GM21786 (cell line): Measurements from ENCODE around the gene JTB.
"Not testable (repeated sequence)": the region's sequence is repeated elsewhere in the genome, so short reads cannot be mapped to it uniquely, and the experiment has no call there.

Experiments
- ATAC-seq: cut with Tn5 transposase; IDR thresholded peaks from one replicate; pipeline ENCODE4 v1.9.1; 2021; ENCODE audit not compliant: unreplicated experiment

Gene JTB

DNA sequence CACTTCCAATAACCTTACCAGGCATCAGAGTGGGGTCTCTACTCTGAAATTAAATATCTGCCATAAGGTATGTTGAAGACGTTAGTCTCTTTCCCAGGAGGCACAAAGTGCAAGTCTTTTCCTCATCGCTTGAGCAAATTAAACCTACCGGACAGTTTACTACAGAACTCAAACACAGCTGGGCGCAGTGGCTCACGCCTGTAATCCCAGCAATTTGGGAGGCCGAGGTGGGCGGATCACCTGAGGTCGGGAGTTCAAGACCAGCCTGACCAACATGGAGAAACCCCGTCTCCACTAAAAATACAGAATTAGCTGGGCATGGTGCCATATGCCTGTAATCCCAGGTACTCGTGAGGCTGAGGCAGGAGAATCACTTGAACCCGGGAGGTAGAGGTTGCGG lies 1.6 kb upstream of the JTB start:
- not testable (repeated sequence) for ATAC-seq

DNA sequence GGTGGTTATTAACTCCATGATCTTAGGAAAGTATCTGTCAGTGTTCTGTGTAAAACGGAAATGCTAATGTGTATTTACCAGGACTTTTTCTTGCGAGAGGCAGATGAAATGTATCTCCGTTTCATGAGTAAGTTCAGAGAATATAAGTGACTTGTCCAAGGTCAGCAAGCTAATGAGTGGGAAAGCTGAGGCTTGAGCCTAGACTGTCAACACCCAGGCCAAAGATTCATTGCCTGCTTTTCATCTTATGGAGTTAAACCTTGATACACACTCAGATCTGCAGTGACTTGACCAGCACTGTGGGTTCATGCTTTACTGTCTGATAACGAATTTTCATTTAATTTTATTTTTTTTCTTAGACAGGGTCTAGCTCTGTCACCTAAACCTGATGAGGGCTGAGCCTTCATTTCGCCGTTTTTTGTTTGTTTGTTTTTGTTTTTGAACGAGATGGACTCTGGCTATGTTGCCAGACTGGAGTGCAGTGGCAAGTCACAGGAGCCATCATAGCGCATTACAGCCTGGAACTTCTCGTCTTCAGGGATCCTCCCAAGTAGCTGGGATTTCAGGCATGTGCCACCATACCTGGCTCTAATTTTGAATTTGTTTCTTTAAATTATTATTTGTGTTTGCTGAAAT lies 918 bp upstream of the JTB start:
- no peak for ATAC-seq

DNA sequence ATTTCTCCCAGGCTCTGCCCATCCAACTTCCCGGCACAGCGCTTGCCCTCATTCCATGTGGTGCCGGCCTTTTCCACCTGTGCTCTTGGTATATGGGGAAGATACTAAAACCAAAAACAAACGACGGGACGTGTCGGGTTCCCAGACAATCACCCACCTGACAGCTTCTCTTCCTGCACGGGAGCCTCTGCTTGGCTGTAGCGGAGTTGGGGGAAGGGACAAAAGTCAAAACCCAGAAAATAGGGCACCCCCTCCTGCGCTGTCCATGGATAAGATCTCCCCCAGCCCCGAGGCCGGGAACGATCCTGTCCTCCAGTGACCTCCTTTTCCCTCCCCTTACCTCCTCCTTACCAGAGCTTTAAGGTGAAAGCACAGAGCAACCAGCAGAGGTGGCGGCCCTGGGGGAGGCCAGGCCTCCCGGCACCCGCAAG lies 640 bp downstream of the JTB start:
- no peak for ATAC-seq

DNA sequence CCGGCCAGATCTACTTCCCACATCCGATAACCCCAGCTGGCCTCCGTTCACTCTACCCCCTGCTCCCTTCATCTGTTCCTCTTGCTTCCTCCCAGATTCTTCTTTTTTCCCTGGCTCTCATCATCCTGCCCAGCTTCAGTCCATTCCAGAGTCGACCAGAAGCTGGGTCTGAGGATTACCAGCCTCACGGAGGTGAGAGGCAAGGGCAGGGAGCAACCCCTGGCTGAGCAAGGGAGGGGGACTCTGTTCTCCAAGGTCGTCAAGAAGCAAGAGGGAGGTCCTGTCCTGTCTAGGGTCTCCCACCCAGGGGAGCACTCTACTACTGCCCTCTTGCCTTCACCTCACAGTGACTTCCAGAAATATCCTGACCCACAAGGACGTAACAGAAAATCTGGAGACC lies 3.9 kb downstream of the JTB start:
- ATAC-seq = no peak

DNA sequence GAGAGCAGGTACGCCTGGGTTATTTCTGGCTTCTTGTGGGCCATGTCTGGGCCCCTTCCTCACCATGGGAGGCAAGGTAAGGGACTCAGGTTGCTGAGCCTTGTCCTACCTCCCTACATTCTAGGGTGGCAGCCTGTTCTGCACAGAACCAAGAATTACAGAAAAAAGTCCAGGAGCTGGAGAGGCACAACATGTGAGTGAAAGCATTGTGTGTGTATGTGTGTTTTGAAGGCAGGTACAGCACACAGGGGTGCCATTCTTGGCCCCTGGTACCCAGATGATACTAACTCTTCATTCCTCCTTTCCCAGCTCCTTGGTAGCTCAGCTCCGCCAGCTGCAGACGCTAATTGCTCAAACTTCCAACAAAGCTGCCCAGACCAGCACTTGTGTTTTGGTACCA lies 4.4 kb downstream of the JTB start:
- ATAC-seq = no peak

DNA sequence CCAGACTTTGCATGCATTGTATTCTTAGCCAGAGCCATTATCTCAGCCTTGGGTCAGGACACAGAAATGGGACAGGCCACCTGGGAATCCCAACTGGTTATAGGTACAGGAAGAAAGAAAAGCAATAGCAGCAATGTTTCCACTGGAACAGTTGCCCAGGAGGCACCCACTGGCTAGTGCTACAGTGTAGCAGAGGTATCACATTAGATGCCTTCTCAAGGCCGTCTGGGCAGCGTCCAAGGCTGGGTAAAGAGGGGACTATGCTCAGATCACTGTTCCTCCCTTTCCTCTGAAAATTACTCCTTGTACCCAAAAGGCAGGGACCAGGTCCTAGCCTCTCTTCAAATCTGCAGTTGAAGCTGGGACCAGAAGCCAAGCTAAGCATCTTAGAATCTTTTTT lies 7.1 kb downstream of the JTB start:
- ATAC-seq = no peak

DNA sequence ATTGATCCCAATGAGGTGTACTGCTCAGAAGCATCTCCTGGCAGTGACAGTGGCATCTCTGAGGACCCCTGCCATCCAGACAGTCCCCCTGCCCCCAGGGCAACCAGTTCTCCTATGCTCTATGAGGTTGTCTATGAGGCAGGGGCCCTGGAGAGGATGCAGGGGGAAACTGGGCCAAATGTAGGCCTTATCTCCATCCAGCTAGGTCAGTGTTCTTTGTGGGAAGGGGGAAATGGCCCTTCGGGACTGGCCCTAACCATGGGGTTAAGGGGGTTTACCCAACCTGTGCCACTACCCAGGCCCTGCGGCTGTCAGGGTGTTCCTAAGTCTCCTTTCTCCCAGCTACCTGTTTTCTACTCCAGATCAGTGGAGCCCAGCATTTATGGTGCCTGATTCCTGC lies 8.5 kb downstream of the JTB start:
- ATAC-seq = no peak

DNA sequence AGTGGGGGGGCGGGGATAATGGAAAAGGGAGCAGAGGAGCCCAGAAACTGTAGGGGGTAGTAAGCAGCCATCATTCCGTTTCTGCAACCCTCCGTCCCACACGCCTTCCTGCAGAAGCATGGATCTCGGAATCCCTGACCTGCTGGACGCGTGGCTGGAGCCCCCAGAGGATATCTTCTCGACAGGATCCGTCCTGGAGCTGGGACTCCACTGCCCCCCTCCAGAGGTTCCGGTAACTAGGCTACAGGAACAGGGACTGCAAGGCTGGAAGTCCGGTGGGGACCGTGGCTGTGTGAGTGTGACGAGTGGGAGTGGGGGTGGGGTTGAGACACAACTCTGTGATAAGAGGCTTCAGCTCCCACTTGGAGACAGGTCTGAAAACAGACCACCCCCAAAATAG lies 9.1 kb downstream of the JTB start:
- no peak for ATAC-seq

DNA sequence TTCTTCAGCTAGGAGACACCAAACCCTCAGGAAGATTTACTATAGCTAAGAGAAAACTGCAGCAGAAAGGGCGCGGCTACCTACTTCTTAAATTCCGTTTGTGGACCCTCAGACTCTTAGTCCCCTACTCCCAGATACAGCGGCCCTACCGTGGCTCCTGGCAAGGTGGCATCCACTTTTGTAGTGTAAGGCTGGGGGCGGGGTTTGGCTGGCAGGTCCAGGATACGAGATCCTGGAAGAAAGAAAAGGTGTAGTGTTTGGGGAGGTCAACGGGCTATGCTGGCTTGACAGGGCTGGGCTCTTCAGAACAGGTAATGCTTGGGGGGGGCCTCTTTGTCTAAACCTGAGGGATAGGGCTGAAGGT lies 9.5 kb downstream of the JTB start:
- no peak for ATAC-seq

DNA sequence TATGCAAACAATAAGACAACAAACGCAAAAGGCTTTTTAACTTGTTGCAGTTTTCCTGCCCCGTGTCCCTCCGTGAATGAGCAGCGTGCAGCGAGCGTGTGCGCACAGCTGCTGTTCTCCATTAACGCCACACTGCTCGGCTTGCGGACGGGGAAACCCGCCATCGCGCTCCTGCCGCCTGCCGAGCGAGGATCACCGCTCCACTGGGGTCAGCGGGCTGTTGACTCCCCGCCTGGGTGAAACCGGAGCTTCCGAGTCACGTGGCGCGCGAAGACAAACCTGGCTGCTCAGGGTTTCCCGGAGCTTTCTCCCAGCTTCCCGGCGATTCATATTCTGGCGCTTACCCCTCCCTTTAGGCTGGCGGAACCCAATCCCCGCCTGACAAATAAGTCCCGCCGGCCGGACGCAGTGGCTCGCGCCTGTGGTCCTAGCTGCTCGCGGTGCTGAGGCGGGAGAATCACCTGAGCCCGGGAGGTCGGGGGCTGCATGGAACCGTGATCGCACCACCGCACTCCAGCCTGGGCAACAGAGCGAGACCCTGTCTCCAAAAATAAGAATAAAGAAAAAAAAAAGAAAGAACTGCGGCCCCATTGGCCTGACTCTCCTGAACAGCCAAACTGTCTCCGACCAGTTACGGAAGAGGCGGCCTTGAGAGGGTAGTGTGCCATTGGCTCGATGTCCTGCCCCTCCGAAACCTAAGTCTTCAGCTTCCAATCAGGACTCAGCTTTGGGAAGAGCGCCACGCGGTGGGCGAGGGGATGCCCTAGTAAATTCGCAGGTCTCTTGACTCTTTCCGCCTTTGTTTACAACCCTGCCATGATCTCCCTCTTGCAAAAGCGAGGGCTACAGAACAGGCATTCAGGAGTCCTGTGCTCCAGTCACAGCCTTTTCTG lies 10.1 kb downstream of the JTB start, which contains the start of gene CREB3L4:
Gene CREB3L4 (plus strand): TSS at position 796 of the 893 bp plus-strand sequence. CDS start 624 bp downstream, outside the sequence.
- ATAC-seq = peak; percentile 63

DNA sequence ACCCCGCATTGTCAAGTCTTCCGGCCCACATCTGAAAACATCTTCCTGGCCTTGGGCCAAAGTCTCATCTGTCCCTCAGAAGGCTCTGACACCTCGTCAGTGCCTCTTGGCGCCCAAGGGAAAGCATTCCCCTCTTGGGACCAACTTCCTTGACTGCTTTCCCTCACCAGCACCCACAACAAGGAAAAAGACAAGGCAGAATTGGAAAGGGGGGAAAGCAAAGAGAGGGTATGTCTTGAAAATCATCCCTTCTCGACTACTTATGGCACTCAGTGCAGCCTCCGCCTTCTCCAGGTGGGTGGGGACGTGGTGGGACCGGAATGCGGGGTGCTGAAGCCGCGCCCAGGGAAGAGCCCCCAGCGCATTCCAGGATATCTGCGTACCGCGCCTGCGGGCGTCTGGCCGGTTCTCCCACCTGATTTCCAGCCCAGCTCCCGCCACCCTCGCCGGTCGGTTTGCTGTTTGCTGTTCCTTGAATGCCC lies 13.6 kb downstream of the JTB start:
- no peak for ATAC-seq

DNA sequence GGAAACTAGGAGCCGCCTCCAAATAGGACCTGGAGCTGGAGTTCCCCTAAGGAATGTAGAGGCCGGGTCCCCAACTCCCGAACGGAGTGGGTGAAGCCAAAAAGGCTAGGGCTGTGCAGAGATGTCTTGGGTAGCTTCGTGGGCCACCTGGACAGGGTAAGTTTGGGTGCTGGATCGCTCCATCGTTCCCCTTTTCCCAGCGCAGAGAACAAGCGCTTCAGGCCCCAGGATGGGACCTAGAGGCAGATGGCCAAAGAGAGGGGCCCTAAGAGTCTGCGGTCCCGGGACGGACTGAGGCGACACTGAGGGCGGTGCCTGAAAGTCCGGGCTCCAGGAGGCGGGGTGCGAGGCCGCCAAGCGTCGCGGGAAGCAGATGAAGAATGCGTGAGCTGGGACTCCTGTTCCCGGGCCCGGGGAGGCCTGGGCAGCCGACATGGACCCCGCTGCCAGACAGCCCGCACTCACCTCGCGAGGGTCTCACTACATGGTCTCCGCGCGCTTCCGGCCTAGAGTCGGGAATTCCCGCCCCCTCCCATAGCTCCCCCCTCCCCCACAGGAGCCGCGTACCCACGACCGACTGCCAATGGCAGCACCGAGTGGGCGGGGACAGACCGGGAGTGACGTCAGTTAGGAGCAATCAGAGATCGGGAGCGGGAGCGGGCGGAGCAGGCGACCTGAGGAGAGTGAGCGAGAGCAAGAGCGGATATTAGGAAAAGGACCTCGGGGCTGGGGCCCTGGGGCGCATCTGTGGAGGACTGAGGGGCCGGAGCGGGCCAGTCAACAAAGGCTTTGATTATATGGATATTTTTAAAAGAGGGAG lies 14.2 kb downstream of the JTB start, which contains the start of gene SLC39A1:
Gene SLC39A1 (minus strand): TSS at position 508 of the 820 bp plus-strand sequence. CDS start 822 bp downstream, outside the sequence.
- peak; percentile 35 for ATAC-seq

DNA sequence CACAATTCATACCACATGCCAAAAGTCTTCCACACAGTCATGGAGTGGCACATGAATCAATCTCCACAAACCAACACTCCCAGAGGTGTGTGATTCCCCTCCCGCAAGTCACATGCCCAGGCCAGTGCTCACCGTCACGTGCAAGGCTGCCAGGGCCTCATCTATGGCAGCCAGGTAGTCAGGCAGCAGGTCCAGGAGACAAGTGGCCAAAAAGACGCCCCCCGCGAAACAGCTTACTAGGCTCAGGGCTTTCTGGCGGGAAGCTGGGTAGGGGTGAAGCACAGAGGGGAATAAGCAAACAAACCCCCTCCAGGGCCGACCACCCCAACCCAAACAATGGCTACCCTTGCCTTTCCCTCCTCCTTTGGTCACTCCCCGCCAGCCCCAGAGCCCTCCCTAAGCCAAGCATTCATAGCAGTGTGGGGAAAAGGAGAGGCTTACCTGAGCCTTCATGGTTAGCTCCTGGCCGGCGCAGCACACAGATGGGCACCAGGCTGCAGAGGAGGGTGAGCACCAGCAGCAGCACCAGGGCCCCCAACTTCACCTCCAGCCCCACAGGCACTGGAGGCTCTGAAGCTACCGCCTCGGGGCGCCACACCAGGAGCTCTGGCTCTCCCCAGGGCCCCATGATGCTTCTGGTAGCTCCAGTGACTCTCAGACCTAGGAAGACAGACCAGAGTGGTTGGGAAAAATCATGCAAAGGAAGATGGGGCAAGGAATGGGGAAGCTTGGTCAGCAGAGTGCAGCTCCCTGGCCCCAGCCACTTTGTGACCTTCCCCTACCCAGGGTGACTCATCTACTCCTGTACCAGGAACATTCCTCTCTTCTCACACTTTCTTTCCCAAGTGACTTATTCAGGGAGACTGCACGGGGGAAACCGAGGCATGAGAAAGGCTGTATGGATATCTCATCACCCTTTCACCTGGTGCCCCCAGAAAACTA lies 15.1 kb downstream of the JTB start:
- no peak for ATAC-seq

DNA sequence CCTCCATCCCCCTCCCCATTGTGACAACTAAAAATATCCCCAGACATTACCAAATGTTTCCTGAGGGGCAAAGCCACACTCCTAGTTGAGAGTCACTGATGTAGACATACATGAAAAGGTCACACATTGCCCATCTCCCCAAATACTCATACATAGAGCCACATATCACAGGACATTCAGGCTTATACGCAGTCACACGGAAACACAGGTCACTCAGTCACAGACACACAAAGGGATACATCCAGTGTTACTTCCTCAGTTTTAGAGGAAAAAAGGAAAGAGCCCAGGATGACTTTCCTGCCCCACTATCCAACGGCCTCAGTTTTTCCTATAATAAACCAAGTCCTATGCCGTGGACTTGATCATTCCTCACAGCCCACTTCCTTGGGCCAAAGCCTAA lies 16.1 kb downstream of the JTB start:
- no peak for ATAC-seq

DNA sequence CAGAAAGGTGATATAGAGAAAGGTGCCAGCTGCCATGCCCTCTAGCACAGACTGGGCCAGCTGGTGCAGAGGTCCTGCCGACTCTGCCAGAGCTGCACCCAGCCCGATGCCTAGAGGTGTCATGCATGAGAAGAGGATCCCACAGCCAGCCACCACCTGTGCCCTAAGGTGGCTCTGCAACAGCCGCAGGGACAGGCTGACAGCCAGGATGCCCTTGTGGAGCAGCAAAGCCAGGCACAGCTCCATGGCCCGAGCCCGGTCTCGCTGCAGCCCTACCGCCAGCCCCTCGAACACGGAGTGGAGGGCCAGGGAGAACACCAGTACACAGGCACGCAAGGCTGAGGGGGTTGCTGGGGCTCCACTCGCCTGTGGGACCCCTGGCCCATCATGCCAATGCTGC lies 17.3 kb downstream of the JTB start:
- no peak for ATAC-seq

DNA sequence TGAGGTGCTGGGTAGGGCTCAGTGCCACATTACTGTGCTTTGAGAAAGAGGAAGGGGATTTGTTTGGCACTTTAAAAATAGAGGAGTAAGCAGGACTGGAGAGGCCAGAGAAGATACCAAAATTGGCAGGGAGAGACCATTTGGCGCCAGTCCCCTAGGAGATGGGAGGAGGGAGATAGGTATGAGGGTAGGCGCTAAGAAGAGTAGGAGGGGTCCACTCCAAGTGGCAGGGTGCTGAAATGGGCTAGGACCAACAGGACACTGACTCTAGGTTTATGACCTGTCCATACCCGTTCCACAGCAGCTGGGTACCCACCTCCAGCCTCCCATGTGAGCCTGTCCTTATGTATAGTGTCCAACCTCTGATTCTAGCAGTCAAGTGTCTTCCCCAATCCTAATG lies 18.0 kb downstream of the JTB start:
- ATAC-seq = no peak

DNA sequence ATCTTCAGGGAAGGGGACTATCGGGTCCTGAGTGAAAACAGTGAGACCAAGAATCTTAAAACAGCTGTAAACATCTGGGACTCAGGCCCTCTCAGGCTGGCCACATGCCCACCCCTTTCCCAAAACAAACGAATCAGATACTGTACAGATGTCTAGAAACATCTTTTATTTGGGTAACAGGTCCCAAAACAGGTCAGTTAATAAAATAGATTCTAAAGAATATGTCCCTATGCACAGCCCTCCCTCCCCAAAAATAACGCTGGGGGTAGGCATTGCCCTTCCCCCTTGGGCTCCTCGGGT lies 18.6 kb downstream of the JTB start:
- no peak for ATAC-seq

DNA sequence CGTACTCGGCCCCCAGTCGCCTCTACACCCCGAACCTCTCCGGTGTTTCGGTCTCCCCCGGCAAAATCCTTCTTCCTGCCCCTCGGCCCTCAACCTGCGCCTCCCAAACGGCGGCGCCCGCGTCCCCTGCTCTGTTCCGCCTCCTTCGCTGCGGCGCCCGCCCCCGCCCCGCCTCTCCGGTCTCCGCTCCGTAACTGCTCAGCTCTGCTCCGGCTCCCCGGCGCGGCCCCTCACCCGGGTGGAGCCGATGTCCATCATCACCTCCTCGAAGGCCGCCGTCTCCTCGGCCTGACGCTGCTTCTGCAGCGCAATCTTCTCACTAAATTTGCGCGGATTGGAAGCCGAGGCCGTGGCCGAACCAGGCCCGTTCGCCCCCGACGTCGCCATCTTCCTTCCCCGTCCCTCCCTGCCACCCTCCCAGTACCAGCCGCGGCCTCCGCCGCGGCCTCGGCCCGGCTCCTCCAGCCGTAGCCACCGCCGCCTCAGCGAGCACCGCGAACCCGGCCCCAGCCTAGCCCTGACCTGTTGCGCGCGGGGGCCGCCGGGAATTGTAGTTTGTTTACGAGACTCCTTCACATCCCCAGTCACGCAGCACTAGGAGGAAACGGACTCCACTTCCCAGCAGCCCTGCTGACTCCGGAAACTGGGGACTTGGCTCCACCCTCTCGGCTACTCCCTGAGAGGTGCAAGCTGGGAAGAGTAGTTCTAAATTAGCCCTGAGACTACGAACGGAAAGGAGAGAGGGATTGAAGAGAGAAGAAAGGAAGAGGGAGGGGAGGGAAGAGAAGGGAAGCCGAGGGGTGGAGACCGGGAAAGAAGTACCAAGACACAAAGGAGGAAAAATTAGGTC lies 19.1 kb downstream of the JTB start, which contains the start of gene CRTC2:
Gene CRTC2 (minus strand): TSS at position 502 of the 850 bp plus-strand sequence. CDS start 115 bp downstream, at position 387.
- ATAC-seq = peak; percentile 73

DNA sequence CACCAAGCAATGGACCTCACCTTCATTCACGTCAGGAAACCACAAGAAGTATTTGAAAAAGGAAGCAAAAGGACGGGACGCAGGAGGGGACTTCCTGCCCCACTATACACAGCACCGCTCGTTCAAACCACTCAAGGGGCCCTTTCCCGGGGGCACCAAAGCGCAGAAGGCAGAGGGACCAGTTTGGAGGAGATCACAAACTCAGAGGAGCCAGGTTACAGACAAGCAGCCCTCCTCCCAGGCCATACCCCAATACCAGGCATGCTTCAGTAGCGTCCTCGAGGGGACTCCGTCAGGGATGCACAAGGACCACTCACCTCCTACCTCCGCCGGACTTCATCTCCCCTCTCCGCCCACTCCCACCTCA lies 19.7 kb downstream of the JTB start:
- peak; percentile 7 for ATAC-seq
